Measurements from ENCODE around the gene IZUMO4. TPM values are rescaled to one million over a fixed set of nuclear protein-coding genes. Genes with fewer than 3 reads are reported as not detected.
"Not testable (repeated sequence)": the region's sequence is repeated elsewhere in the genome, so short reads cannot be mapped to it uniquely, and the experiment has no call there.

The IZUMO4 gene
- total RNA-seq, 1 donor from 2014 or later, result 0.77 TPM

GRCh38 chr19:2122251-2122650 lies 25.5 kb downstream of the IZUMO4 start:
- no peak for DNase-seq (ENCODE audit: low read depth in 2 of 2)

- no peak for DNase-seq (ENCODE audit: low read depth in 2 of 2)
Measured at GRCh38 chr19:2122982-2123381, 26.3 kb downstream of the IZUMO4 start.

- peak in 1 of 2 donors; percentile 23 for DNase-seq (ENCODE audit: low read depth in 2 of 2)
Measured at GRCh38 chr19:2123682-2124387, 27.1 kb downstream of the IZUMO4 start.

- DNase-seq (ENCODE audit: low read depth in 2 of 2), result no peak
Measured at GRCh38 chr19:2126879-2127518, 30.3 kb downstream of the IZUMO4 start.

- no peak for DNase-seq (ENCODE audit: low read depth in 2 of 2)
Measured at GRCh38 chr19:2127758-2128157, 31.0 kb downstream of the IZUMO4 start.

GRCh38 chr19:2128252-2128651 lies 31.5 kb downstream of the IZUMO4 start:
- DNase-seq (ENCODE audit: low read depth in 2 of 2), result not testable (repeated sequence)

- no peak for DNase-seq (ENCODE audit: low read depth in 2 of 2)
Measured at GRCh38 chr19:2129022-2129421, 32.3 kb downstream of the IZUMO4 start.

- no peak for DNase-seq (ENCODE audit: low read depth in 2 of 2)
Measured at GRCh38 chr19:2129486-2129885, 32.8 kb downstream of the IZUMO4 start.

- no peak for DNase-seq (ENCODE audit: low read depth in 2 of 2)
Measured at GRCh38 chr19:2129892-2130770, 33.4 kb downstream of the IZUMO4 start.

- DNase-seq (ENCODE audit: low read depth in 2 of 2), result not testable (repeated sequence)
Measured at GRCh38 chr19:2131012-2131975, 34.6 kb downstream of the IZUMO4 start.

GRCh38 chr19:2132191-2132590 lies 35.5 kb downstream of the IZUMO4 start:
- no peak for DNase-seq (ENCODE audit: low read depth in 2 of 2)

GRCh38 chr19:2132731-2133490 lies 36.2 kb downstream of the IZUMO4 start:
- no peak for DNase-seq (ENCODE audit: low read depth in 2 of 2)

- no peak for DNase-seq (ENCODE audit: low read depth in 2 of 2)
Measured at GRCh38 chr19:2135474-2136402, 39.0 kb downstream of the IZUMO4 start.

- no peak for DNase-seq (ENCODE audit: low read depth in 2 of 2)
Measured at GRCh38 chr19:2136796-2137195, 40.1 kb downstream of the IZUMO4 start.

- no peak for DNase-seq (ENCODE audit: low read depth in 2 of 2)
Measured at GRCh38 chr19:2138061-2138728, 41.5 kb downstream of the IZUMO4 start.

- no peak for DNase-seq (ENCODE audit: low read depth in 2 of 2)
Measured at GRCh38 chr19:2139385-2140137, 42.8 kb downstream of the IZUMO4 start.

- no peak for DNase-seq (ENCODE audit: low read depth in 2 of 2)
Measured at GRCh38 chr19:2140138-2140569, 43.4 kb downstream of the IZUMO4 start.

Measured in dermis microvascular lymphatic vessel endothelial cell (primary cell).